GM12875 (cell line): ENCODE measurements around the gene RAB40B.

Experiments used
- H3K4me3 ChIP-seq: one replicate; pipeline ENCODE4 v1.5.1; 2011; ENCODE audit warnings: low read depth, low read length, control low read depth
- TF ChIP-seq, protein P1 (sequence below): IDR thresholded peaks from 2 replicates; pipeline ENCODE4 v1.5.1; 2011; ENCODE audit warnings: low read depth, mild to moderate bottlenecking, control low read depth, inconsistent platforms, low read length, moderate library complexity, borderline replicate concordance; ENCODE audit not compliant: insufficient read depth

Gene RAB40B

DNA sequence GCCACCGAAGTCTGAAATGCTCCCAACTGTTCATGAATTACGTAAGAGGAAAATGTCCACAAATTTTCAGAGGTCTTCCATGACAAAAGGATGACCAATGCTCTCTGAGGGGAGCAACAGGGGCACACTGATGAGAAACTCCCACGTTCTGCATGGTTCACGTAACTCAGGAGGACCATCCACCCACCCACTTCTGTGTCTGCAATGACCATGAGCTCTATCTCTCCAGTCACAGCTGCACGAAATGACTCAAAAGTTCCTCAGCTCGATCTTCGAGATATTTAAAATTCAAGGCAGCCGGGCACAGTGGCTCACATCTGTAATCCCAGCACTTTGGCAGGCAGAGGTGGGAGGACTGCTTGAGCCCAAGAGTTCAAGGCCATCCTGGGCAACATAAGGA is 66.0 kb downstream of the RAB40B start:
- H3K4me3 ChIP-seq, result no peak overlapping the region

DNA sequence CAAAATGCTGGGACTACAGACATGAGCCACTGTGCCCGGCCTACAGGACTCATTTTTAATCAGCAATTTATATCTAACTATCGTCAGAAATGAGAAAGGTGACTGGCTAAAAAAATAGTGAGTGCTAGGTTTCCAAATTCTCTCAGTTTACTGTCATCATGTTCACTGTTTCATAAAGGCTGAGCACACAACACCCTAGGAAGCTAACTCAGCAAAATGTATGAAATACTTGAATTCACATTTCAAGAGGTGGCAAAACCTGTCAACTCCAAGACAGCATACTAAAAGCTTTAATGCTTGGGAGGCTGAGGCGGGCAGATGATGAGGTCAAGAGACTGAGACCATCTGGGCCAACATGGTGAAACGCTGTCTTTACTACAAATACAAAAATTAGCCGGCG is 67.0 kb downstream of the RAB40B start:
- TF ChIP-seq, protein P1, sequence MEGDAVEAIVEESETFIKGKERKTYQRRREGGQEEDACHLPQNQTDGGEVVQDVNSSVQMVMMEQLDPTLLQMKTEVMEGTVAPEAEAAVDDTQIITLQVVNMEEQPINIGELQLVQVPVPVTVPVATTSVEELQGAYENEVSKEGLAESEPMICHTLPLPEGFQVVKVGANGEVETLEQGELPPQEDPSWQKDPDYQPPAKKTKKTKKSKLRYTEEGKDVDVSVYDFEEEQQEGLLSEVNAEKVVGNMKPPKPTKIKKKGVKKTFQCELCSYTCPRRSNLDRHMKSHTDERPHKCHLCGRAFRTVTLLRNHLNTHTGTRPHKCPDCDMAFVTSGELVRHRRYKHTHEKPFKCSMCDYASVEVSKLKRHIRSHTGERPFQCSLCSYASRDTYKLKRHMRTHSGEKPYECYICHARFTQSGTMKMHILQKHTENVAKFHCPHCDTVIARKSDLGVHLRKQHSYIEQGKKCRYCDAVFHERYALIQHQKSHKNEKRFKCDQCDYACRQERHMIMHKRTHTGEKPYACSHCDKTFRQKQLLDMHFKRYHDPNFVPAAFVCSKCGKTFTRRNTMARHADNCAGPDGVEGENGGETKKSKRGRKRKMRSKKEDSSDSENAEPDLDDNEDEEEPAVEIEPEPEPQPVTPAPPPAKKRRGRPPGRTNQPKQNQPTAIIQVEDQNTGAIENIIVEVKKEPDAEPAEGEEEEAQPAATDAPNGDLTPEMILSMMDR, result no peak
- H3K4me3 ChIP-seq, result no peak overlapping the region

More for the DNA sequence above, 66.0 kb downstream of the RAB40B start:
- TF ChIP-seq, protein P1, result no peak

DNA sequence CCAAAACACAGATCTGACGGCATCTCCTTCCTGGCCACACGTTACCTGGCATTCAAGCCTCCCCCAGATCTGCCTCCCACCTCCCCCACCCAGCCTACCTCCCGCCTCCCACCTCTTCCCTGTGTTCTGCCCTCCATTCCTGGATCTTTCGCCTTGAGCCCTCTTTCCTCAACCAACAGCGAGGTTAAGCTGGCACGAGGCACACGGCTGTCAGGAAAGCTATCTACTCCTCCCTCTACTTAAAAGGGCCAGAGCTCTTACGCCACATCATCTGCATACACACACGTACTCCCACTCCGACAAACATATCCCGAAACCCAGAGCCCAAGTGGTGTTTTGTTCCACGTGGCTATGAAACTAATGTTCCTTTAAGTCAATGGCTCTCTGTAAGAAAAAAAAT is 68.3 kb downstream of the RAB40B start:
- no peak overlapping the region for H3K4me3 ChIP-seq
- TF ChIP-seq, protein P1, result no peak

DNA sequence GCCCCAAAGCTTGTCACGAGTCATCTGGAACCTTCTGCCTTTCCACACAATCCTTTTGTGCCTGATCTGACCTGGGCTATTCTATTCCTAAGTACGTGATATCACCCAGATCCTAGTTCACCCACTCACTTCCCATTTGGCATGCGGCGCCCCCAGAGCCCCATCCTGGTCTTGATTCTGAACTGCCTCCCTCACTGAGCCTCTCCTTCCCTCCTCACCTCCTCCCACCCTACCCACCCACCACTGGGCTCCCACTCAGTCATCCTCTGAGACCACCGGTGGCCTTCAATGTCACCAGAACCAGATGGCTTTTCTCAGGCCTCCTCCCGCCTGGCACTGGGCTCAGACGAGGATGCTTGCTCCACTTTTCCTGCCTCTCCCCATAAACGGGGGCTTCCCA is 68.8 kb downstream of the RAB40B start:
- no peak overlapping the region for H3K4me3 ChIP-seq
- TF ChIP-seq, protein P1, result no peak

DNA sequence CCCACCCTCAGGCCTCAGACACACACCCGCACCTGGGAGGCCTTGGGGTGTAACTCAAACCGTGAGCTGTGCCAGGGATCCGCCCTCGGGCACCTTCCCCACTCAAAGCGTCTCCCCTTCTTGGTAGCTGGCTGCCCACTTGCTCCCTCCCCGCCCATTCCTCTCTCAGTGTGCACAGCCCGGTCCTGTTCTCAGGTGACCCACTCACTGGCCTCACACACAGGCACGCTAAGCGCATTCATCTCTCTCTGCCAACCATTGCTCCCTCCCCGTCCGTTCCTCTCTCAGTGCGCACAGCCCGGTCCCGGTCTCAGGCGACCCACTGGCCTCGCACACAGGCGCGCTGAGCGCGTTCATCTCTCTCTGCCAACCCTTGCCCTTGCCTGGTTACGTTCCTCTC is 71.1 kb downstream of the RAB40B start:
- H3K4me3 ChIP-seq, result no peak overlapping the region
- TF ChIP-seq, protein P1, result no peak

DNA sequence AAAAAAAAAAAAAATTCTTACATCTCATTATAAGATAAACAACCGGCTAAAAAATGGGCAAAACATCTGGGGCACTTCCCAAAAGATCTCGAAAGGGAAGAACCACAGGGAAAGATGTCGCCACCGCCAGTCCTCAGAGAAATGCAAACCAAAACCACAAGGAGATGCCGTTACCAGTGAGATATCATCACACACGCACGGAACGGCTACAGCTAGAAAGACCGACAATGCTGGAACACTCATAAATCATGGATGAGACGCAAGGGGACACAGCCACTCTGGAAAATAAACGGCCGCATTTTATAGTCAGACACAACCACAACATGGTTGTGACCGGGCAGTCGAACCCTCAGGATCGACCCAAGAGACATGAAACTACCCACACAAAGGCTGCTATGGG is 74.8 kb downstream of the RAB40B start:
- no peak overlapping the region for H3K4me3 ChIP-seq
- TF ChIP-seq, protein P1, result no peak

DNA sequence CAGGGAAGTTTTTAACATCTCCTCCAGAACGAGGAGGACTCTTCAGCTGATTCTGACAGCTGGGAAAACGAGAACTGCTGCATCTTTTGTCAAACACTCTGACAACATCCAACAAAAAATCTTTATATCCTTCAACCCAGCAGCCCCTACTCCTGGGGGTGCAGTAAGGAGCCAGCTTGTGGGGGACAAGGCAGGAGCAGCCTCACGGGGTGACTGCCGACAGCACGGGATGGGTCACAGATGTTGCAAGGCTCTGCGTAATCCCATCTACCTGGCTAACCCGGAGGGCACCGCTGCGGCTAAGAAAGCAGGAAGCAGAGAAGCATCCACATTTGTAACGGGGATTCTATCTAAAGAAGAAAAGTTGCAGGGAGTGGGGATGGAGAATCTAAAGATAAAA is 78.9 kb downstream of the RAB40B start:
- no peak overlapping the region for H3K4me3 ChIP-seq
- TF ChIP-seq, protein P1, result no peak
